Panc1 (cell line): ENCODE measurements around the gene PTGIR. TPM values are rescaled to one million over a fixed set of nuclear protein-coding genes. Genes with fewer than 3 reads are reported as not detected.

Experiments used
- ATAC-seq: fragments of 200-7000 bp; cut with Tn5 transposase; 2 replicates; pipeline ENCODE4 v1.9.1; 2020; ENCODE audit warnings: mild to moderate bottlenecking, moderate library complexity
- BruUV-seq: library from RNA; stranded (reverse); fragments of 400-500 nt; replicated peaks from 2 replicates; lab custom pipeline; 2021; lab: Mats Ljungman, UMichigan
- CTCF ChIA-PET: fragments of 300-600 bp; sonication (Branson Sonifier 250); formaldehyde crosslinking; loops from one replicate; lab custom pipeline; 2022; ENCODE audit warnings: antibody characterized with exemption; lab: Charles Lee
- POLR2A ChIA-PET: fragments of 300-600 bp; sonication (Branson Sonifier 250); formaldehyde crosslinking; loops from one replicate; lab custom pipeline; 2022; ENCODE audit warnings: antibody characterized with exemption; lab: Charles Lee
- DNase-seq: peaks from one replicate; pipeline ENCODE4 v3.0.0-alpha.2; 2010; ENCODE audit warnings: low read depth, low spot score
- H3K27ac ChIP-seq: 2 replicates; pipeline ENCODE4 v1.5.1; 2011; ENCODE audit warnings: mild to moderate bottlenecking, low read length, inconsistent platforms
- H3K27me3 ChIP-seq: fragments of 200-500 bp; sonication (Bioruptor generic); 2 replicates; pipeline ENCODE4 v1.6.0; 2014; ENCODE audit warnings: low read length, inconsistent platforms; ENCODE audit not compliant: control insufficient read depth, insufficient read depth
- H3K36me3 ChIP-seq: fragments of 200-500 bp; sonication (Bioruptor generic); 2 replicates; pipeline ENCODE4 v1.5.1; 2014; ENCODE audit warnings: inconsistent platforms, mild to moderate bottlenecking, low read length, moderate library complexity; ENCODE audit not compliant: control insufficient read depth, insufficient read depth
- H3K4me1 ChIP-seq: 2 replicates; pipeline ENCODE4 v1.5.1; 2011; ENCODE audit warnings: inconsistent platforms, mild to moderate bottlenecking, low read length, moderate library complexity; ENCODE audit not compliant: control insufficient read depth, insufficient read depth
- H3K4me3 ChIP-seq, 2 experiments: 2 replicates each; pipeline ENCODE4 v1.5.1; 2011 to 2012; ENCODE audit warnings: low read depth in 2 of 2, low read length in 2 of 2, mild to moderate bottlenecking in 2 of 2, inconsistent platforms in 1 of 2, moderate library complexity in 1 of 2
- H3K9me3 ChIP-seq: fragments of 200-500 bp; sonication (Bioruptor generic); 2 replicates; pipeline ENCODE4 v1.5.1; 2014; ENCODE audit warnings: low read depth, mild to moderate bottlenecking, inconsistent platforms, low read length, moderate library complexity; ENCODE audit not compliant: control insufficient read depth, insufficient read depth
- POLR2AphosphoS5 ChIP-seq: IDR thresholded peaks from 2 replicates; pipeline ENCODE4 v1.6.1; 2012; ENCODE audit warnings: mild to moderate bottlenecking, low read depth, low read length, moderate library complexity
- REST ChIP-seq, 2 experiments: IDR thresholded peaks; 2 replicates each; pipeline ENCODE4 v1.6.1; 2011 to 2012; ENCODE audit warnings: low read depth in 2 of 2, control low read depth in 1 of 2, low read length in 1 of 2, mild to moderate bottlenecking in 1 of 2, moderate library complexity in 1 of 2; ENCODE audit not compliant: insufficient read depth in 1 of 2
- SIN3A ChIP-seq: IDR thresholded peaks from 2 replicates; pipeline ENCODE4 v1.6.1; 2012; ENCODE audit warnings: low read depth, mild to moderate bottlenecking, low read length, moderate library complexity, borderline replicate concordance; ENCODE audit not compliant: insufficient read depth
- TCF7L2 ChIP-seq: IDR thresholded peaks from 2 replicates; pipeline ENCODE4 v1.6.1; 2011; ENCODE audit warnings: mild to moderate bottlenecking, low read depth, low read length, inconsistent platforms
- in situ Hi-C: cut with HindIII; loops from 2 replicates; pipeline ENCODE4 v1.10.0; 2016; ENCODE audit warnings: low sequenced_read_pairs, low pct_unique_long_range_greater_than_20kb
- intact Hi-C: fragments of 100-400 bp; cut with micrococcal nuclease; formaldehyde crosslinking; loops from one replicate; pipeline ENCODE4 v1.10.0; 2022; ENCODE audit not compliant: unreplicated experiment
- total RNA-seq: library from RNA; stranded (reverse); gene quantifications from one replicate; pipeline ENCODE4 v1.2.1, GENCODE V29; 2021; ENCODE audit not compliant: unreplicated experiment
- TF ChIP-seq, protein P1 (sequence below): fragments of 450-650 bp; IDR thresholded peaks from 2 replicates; pipeline ENCODE4 v1.5.1; 2017; ENCODE audit warnings: mild to moderate bottlenecking

Gene PTGIR
- total RNA-seq, 1 experiment from 2014 or later: 0.08 TPM

DNA sequence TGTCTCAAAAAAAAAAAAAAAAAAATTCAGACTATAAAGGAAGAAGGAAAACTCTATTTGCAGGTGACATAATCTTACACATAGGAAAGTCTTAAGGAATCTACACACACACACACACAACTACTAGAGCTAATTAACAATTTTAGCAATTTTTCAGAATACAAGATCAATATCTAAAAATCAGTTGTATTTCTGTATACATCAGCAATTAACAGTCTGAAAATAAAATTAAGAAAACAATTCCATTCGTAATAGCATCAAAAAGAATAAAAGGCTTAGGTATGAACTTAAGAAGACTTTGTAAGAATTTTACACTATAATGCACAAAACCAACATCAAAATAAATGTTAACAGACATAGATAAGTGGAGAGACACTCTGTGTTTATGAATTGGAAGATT, 39.4 kb downstream of the PTGIR start:
- TF ChIP-seq, protein P1, sequence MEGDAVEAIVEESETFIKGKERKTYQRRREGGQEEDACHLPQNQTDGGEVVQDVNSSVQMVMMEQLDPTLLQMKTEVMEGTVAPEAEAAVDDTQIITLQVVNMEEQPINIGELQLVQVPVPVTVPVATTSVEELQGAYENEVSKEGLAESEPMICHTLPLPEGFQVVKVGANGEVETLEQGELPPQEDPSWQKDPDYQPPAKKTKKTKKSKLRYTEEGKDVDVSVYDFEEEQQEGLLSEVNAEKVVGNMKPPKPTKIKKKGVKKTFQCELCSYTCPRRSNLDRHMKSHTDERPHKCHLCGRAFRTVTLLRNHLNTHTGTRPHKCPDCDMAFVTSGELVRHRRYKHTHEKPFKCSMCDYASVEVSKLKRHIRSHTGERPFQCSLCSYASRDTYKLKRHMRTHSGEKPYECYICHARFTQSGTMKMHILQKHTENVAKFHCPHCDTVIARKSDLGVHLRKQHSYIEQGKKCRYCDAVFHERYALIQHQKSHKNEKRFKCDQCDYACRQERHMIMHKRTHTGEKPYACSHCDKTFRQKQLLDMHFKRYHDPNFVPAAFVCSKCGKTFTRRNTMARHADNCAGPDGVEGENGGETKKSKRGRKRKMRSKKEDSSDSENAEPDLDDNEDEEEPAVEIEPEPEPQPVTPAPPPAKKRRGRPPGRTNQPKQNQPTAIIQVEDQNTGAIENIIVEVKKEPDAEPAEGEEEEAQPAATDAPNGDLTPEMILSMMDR: no peak
- no peak for TF ChIP-seq POLR2AphosphoS5
- no peak for TF ChIP-seq REST (IDR thresholded peaks at IDR 0.05; ENCODE audit: insufficient read depth in 1 of 2, low read depth in 2 of 2, low read length in 1 of 2)
- TF ChIP-seq SIN3A: no peak
- TF ChIP-seq TCF7L2: no peak

GRCh38 chr19:46580247-46580646, 44.6 kb downstream of the PTGIR start:
- intact Hi-C loops (no loop called here), in situ Hi-C loops (no loop called here)
- H3K4me3 ChIP-seq: no peak overlapping the region
- DNase-seq (no peak), ATAC-seq (no peak)
- ChIA-PET CTCF (no interaction called here), POLR2A (no interaction called here)
- TF ChIP-seq POLR2AphosphoS5 (no peak), REST (IDR thresholded peaks at IDR 0.05; ENCODE audit: insufficient read depth in 1 of 2, low read depth in 2 of 2, low read length in 1 of 2) (no peak), TCF7L2 (no peak), SIN3A (no peak)
- TF ChIP-seq, protein P1: no peak
- no TSS peak for BruUV-seq
- H3K36me3 ChIP-seq: no peaks in the 10 kb centered on the region
- no peaks in the 10 kb centered on the region for H3K27me3 ChIP-seq
- H3K9me3 ChIP-seq: no peaks in the 10 kb centered on the region
- H3K4me1 ChIP-seq: no peaks in the 10 kb centered on the region
- no peak overlapping the region for H3K27ac ChIP-seq

More for the DNA sequence above, 39.4 kb downstream of the PTGIR start:
- Histone ChIP-seq H3K4me1 (no peaks in the 10 kb centered on the region), H3K9me3 (no peaks in the 10 kb centered on the region), H3K27ac (no peak overlapping the region), H3K27me3 (no peaks in the 10 kb centered on the region), H3K4me3 (no peak overlapping the region), H3K36me3 (no peaks in the 10 kb centered on the region)
- ATAC-seq (no peak), DNase-seq (no peak)
- in situ Hi-C loops: no loop called here
- ChIA-PET POLR2A (no interaction called here), CTCF (no interaction called here)
- intact Hi-C loops: no loop called here
- no TSS peak for BruUV-seq
